HepG2 (cell line): ENCODE measurements around the gene ACO1. TPM values are rescaled to one million over a fixed set of nuclear protein-coding genes. Genes with fewer than 3 reads are reported as not detected.

Source experiments
- ARHGAP35 ChIP-seq: sonication (generic); formaldehyde crosslinking; IDR thresholded peaks from 2 replicates; pipeline ENCODE4 v1.9.0; 2022; ENCODE audit warnings: mild to moderate bottlenecking, inconsistent platforms, moderate library complexity, missing genetic modification reagents, borderline replicate concordance
- HDAC1 ChIP-seq: sonication (generic); formaldehyde crosslinking; IDR thresholded peaks from 2 replicates; pipeline ENCODE4 v1.5.1; 2020; ENCODE audit warnings: mild to moderate bottlenecking, missing genetic modification reagents
- JUND ChIP-seq: sonication (generic); formaldehyde crosslinking; IDR thresholded peaks from 2 replicates; pipeline ENCODE4 v1.8.0; 2022; ENCODE audit warnings: mild to moderate bottlenecking, missing genetic modification reagents
- KDM5B ChIP-seq: sonication (generic); formaldehyde crosslinking; IDR thresholded peaks from 2 replicates; pipeline ENCODE4 v1.4.0; 2020; ENCODE audit warnings: missing genetic modification reagents, mild to moderate bottlenecking, borderline replicate concordance
- KMT2A ChIP-seq: sonication (generic); formaldehyde crosslinking; IDR thresholded peaks from 2 replicates; pipeline ENCODE4 v1.4.0; 2020; ENCODE audit warnings: missing genetic modification reagents
- NFE2L2 ChIP-seq: fragments of 150-350 bp; IDR thresholded peaks from 2 replicates; pipeline ENCODE4 v1.6.1; 2014; ENCODE audit warnings: low read length
- NKX3-1 ChIP-seq: sonication (generic); formaldehyde crosslinking; IDR thresholded peaks from 2 replicates; pipeline ENCODE4 v1.5.0; 2020; ENCODE audit warnings: missing genetic modification reagents
- NR2F6 ChIP-seq, 2 experiments: IDR thresholded peaks; 2 replicates each; pipeline ENCODE4 v1.6.1; 2016; ENCODE audit warnings: antibody characterized with exemption in 1 of 2, mild to moderate bottlenecking in 1 of 2
- PAX8 ChIP-seq: sonication (generic); formaldehyde crosslinking; IDR thresholded peaks from 2 replicates; pipeline ENCODE4 v1.8.0; 2022; ENCODE audit warnings: mild to moderate bottlenecking, missing genetic modification reagents, borderline replicate concordance
- RORA ChIP-seq: sonication (generic); formaldehyde crosslinking; IDR thresholded peaks from 2 replicates; pipeline ENCODE4 v1.5.0; 2020; ENCODE audit warnings: mild to moderate bottlenecking, missing genetic modification reagents, moderate library complexity
- ZNF235 ChIP-seq: sonication (generic); formaldehyde crosslinking; IDR thresholded peaks from 2 replicates; pipeline ENCODE4 v1.8.1; 2023; ENCODE audit warnings: mild to moderate bottlenecking, missing genetic modification reagents, borderline replicate concordance
- ZNF484 ChIP-seq: sonication (generic); formaldehyde crosslinking; IDR thresholded peaks from 2 replicates; pipeline ENCODE4 v1.5.1; 2020; ENCODE audit warnings: mild to moderate bottlenecking, low read depth, missing genetic modification reagents, borderline replicate concordance
- ZNF746 ChIP-seq: sonication (generic); formaldehyde crosslinking; IDR thresholded peaks from 2 replicates; pipeline ENCODE4 v1.8.0; 2022; ENCODE audit warnings: mild to moderate bottlenecking, missing genetic modification reagents
- ZNF768 ChIP-seq: sonication (generic); formaldehyde crosslinking; IDR thresholded peaks from 2 replicates; pipeline ENCODE4 v1.4.0; 2020; ENCODE audit warnings: missing genetic modification reagents
- polyA plus RNA-seq, 8 experiments: library from polyadenylated mRNA; depleted of rRNA in 3 of 8; stranded (reverse) in 7 of 8; unstranded in 1 of 8; fragments of >200 nt; fragmentation: Illumina TruSeq in 4 of 8; extraction: Trizol in 4 of 8; gene quantifications; 2 replicates each; pipeline versions ENCODE4 v1.2.1 to v1.2.3, GENCODE V29; 2011 to 2016; ENCODE audit warnings: low read depth in 4 of 8, missing spikeins in 1 of 8, mixed read lengths in 1 of 8; ENCODE audit not compliant: insufficient read depth in 1 of 8
- total RNA-seq, 5 experiments: library from RNA; depleted of rRNA; stranded (reverse); fragments of >200 nt; fragmentation: Illumina TruSeq; extraction: Trizol; gene quantifications; 2 replicates each; pipeline ENCODE4 v1.2.3, GENCODE V29; 2016; ENCODE audit warnings: low read depth in 1 of 5
- TF ChIP-seq, protein P1 (sequence below): IDR thresholded peaks from 2 replicates; pipeline ENCODE4 v1.6.1; 2016
- TF ChIP-seq, protein P2 (sequence below): sonication (generic); formaldehyde crosslinking; IDR thresholded peaks from 2 replicates; pipeline ENCODE4 v1.8.0; 2022; ENCODE audit warnings: missing genetic modification reagents, mild to moderate bottlenecking, moderate library complexity, borderline replicate concordance
- TF ChIP-seq, protein P3 (sequence below): sonication (generic); formaldehyde crosslinking; IDR thresholded peaks from 2 replicates; pipeline ENCODE4 v1.5.1; 2020; ENCODE audit warnings: missing genetic modification reagents, mild to moderate bottlenecking, borderline replicate concordance
- TF ChIP-seq, protein P4 (sequence below): sonication (generic); formaldehyde crosslinking; IDR thresholded peaks from 2 replicates; pipeline ENCODE4 v1.8.0; 2022; ENCODE audit warnings: missing genetic modification reagents, mild to moderate bottlenecking, inconsistent platforms, borderline replicate concordance
- TF ChIP-seq, protein P5 (sequence below): sonication (generic); formaldehyde crosslinking; IDR thresholded peaks from 2 replicates; pipeline ENCODE4 v1.5.1; 2020; ENCODE audit warnings: mild to moderate bottlenecking, missing genetic modification reagents, moderate library complexity

Gene ACO1
- total and polyA plus RNA-seq, 2 of the 13 experiments (the other 11 are each of a cell fraction or from before 2014, with no cell fraction given): 20.1 to 48.2 TPM

DNA sequence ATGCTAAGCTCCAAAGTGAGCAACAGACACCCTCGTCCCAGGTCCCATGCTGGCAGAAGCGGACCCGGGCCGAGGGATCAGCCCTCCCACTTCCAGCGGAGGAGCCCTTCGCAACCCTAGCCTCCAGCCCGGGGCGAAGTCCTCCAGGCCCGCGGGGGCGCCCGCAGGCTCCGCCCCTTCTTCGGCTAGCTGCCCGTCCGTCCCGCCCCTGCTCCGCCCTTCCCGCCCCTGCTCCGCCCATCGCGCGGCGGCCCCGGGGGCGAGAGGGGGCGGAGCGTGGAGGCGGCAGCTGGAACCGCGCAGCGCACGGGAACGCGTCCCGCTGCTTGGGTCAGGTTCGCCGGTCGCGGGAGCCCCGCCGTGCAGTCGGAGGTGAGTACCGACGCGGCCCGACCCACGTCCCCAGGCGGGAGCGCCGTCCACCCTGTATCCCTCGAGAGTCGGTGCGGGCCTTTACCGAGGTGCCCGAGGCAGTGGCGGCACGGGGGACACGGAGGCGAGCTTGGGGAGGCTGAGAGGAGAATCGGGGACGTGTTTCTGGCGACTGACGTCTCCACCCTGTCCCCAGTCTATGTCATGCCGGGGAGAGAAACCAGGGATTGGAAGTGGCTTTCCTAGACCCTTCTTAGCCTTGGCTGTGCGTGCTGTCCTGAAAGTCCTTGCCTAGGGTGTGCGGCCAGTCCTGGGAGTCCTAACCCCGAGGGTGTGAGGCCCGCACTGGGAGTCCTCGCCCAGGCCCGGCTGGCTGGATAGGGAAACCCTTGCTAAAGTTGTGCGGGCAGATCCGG lies at the start of gene ACO1 (continued):
- no peak for TF ChIP-seq ZNF746
- TF ChIP-seq, protein P1, sequence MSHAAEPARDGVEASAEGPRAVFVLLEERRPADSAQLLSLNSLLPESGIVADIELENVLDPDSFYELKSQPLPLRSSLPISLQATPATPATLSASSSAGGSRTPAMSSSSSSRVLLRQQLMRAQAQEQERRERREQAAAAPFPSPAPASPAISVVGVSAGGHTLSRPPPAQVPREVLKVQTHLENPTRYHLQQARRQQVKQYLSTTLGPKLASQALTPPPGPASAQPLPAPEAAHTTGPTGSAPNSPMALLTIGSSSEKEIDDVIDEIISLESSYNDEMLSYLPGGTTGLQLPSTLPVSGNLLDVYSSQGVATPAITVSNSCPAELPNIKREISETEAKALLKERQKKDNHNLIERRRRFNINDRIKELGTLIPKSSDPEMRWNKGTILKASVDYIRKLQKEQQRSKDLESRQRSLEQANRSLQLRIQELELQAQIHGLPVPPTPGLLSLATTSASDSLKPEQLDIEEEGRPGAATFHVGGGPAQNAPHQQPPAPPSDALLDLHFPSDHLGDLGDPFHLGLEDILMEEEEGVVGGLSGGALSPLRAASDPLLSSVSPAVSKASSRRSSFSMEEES (CRISPR knock-in tag): no peak
- TF ChIP-seq RORA (CRISPR knock-in tag): no peak
- TF ChIP-seq KMT2A: peak; percentile 96
- TF ChIP-seq NR2F6 (IDR thresholded peaks at IDR 0.05): no peak
- TF ChIP-seq NR2F6 (CRISPR knock-in tag; IDR thresholded peaks at IDR 0.05): no peak
- TF ChIP-seq, protein P2, sequence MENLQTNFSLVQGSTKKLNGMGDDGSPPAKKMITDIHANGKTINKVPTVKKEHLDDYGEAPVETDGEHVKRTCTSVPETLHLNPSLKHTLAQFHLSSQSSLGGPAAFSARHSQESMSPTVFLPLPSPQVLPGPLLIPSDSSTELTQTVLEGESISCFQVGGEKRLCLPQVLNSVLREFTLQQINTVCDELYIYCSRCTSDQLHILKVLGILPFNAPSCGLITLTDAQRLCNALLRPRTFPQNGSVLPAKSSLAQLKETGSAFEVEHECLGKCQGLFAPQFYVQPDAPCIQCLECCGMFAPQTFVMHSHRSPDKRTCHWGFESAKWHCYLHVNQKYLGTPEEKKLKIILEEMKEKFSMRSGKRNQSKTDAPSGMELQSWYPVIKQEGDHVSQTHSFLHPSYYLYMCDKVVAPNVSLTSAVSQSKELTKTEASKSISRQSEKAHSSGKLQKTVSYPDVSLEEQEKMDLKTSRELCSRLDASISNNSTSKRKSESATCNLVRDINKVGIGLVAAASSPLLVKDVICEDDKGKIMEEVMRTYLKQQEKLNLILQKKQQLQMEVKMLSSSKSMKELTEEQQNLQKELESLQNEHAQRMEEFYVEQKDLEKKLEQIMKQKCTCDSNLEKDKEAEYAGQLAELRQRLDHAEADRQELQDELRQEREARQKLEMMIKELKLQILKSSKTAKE (CRISPR knock-in tag): peak; percentile 61
- peak; percentile 94 for TF ChIP-seq HDAC1 (CRISPR knock-in tag)
- no peak for TF ChIP-seq NFE2L2
- TF ChIP-seq, protein P3, sequence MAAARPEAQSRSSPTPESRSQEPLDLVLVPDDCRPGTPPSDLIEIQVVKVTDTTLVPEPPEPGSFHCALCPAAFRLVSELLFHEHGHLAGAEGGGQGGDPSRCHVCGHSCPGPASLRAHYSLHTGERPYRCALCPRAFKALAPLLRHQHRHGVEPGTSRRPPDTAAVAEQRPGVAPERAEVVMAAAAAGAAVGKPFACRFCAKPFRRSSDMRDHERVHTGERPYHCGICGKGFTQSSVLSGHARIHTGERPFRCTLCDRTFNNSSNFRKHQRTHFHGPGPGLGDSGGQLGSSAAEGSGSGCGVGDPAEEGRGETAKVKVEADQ (CRISPR knock-in tag): peak; percentile 92; the same call in 1 of the 2 replicates
- TF ChIP-seq, protein P4, sequence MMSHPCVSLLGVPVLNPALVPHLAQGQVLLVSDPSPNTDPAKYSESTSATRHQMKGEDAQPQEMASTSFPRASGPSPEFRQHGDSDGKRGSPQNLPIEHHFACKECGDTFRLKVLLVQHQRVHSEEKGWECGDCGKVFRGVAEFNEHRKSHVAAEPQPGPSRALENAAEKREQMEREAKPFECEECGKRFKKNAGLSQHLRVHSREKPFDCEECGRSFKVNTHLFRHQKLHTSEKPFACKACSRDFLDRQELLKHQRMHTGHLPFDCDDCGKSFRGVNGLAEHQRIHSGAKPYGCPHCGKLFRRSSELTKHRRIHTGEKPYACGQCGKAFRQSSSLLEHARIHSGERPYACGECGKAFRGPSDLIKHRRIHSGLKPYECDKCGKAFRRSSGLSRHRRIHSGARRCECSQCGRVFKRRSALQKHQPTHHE (CRISPR knock-in tag): peak; percentile 77
- peak; percentile 74 for TF ChIP-seq ZNF768 (CRISPR knock-in tag)
- TF ChIP-seq ZNF235 (CRISPR knock-in tag): no peak
- TF ChIP-seq ZNF484 (CRISPR knock-in tag): no peak
- TF ChIP-seq NKX3-1 (CRISPR knock-in tag): no peak
- TF ChIP-seq KDM5B (CRISPR knock-in tag): peak; percentile 91; the same call in 1 of the 2 replicates
- TF ChIP-seq PAX8: no peak
- TF ChIP-seq, protein P5, sequence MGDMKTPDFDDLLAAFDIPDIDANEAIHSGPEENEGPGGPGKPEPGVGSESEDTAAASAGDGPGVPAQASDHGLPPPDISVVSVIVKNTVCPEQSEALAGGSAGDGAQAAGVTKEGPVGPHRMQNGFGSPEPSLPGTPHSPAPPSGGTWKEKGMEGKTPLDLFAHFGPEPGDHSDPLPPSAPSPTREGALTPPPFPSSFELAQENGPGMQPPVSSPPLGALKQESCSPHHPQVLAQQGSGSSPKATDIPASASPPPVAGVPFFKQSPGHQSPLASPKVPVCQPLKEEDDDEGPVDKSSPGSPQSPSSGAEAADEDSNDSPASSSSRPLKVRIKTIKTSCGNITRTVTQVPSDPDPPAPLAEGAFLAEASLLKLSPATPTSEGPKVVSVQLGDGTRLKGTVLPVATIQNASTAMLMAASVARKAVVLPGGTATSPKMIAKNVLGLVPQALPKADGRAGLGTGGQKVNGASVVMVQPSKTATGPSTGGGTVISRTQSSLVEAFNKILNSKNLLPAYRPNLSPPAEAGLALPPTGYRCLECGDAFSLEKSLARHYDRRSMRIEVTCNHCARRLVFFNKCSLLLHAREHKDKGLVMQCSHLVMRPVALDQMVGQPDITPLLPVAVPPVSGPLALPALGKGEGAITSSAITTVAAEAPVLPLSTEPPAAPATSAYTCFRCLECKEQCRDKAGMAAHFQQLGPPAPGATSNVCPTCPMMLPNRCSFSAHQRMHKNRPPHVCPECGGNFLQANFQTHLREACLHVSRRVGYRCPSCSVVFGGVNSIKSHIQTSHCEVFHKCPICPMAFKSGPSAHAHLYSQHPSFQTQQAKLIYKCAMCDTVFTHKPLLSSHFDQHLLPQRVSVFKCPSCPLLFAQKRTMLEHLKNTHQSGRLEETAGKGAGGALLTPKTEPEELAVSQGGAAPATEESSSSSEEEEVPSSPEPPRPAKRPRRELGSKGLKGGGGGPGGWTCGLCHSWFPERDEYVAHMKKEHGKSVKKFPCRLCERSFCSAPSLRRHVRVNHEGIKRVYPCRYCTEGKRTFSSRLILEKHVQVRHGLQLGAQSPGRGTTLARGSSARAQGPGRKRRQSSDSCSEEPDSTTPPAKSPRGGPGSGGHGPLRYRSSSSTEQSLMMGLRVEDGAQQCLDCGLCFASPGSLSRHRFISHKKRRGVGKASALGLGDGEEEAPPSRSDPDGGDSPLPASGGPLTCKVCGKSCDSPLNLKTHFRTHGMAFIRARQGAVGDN (CRISPR knock-in tag): peak; percentile 94
- TF ChIP-seq JUND (CRISPR knock-in tag): no peak
- peak; percentile 60; the same call in 1 of the 2 replicates for TF ChIP-seq ARHGAP35 (CRISPR knock-in tag)
